IMR-90 (cell line): ENCODE measurements around the gene CLDN34. TPM values are rescaled to one million over a fixed set of nuclear protein-coding genes. Genes with fewer than 3 reads are reported as not detected.

ENCODE experiments used
- ATAC-seq: fragments of 200-7000 bp; cut with Tn5 transposase; 2 replicates; pipeline ENCODE4 v1.9.1; 2020; ENCODE audit warnings: low read depth, mild to moderate bottlenecking, moderate library complexity
- BruUV-seq: library from RNA; stranded (reverse); fragments of 400-500 nt; replicated peaks from 2 replicates; lab custom pipeline; 2021; lab: Mats Ljungman, UMichigan
- CTCF ChIA-PET: fragments of 300-600 bp; formaldehyde crosslinking; extraction: SDS; loops from one replicate; lab custom pipeline; 2021; ENCODE audit warnings: antibody characterized with exemption; lab: Yijun Ruan, JAX
- POLR2A ChIA-PET: fragments of 300-600 bp; sonication (Branson Sonifier 250); formaldehyde crosslinking; loops from one replicate; lab custom pipeline; 2022; ENCODE audit warnings: antibody characterized with exemption; ENCODE audit not compliant: unreplicated experiment; lab: Charles Lee
- DNase-seq: peaks from one replicate; pipeline ENCODE4 v3.0.0; 2013
- H2AFZ ChIP-seq: replicated peaks from 2 replicates; pipeline ENCODE3; 2013; ENCODE audit warnings: low read length, mild to moderate bottlenecking; ENCODE audit not compliant: poor library complexity
- H2AK5ac ChIP-seq: 2 replicates; pipeline ENCODE4 v1.6.1; 2013; ENCODE audit warnings: low read depth, low read length, inconsistent platforms
- H2AK9ac ChIP-seq: replicated peaks from 2 replicates; pipeline ENCODE3; 2013; ENCODE audit warnings: mild to moderate bottlenecking, low read depth, low read length, moderate library complexity; ENCODE audit not compliant: poor library complexity
- H2BK120ac ChIP-seq: 2 replicates; pipeline ENCODE4 v1.6.1; 2013; ENCODE audit warnings: low read depth, low read length, inconsistent platforms
- H2BK15ac ChIP-seq: 3 replicates; pipeline ENCODE4 v1.6.1; 2013; ENCODE audit warnings: low read depth, low read length, inconsistent platforms
- H2BK20ac ChIP-seq: 2 replicates; pipeline ENCODE4 v1.6.1; 2013; ENCODE audit warnings: low read depth, mild to moderate bottlenecking, inconsistent platforms, low read length, moderate library complexity
- H2BK5ac ChIP-seq: 2 replicates; pipeline ENCODE4 v1.6.1; 2013; ENCODE audit warnings: mild to moderate bottlenecking, low read depth, low read length, inconsistent platforms; ENCODE audit not compliant: poor library complexity, severe bottlenecking
- H3K14ac ChIP-seq: replicated peaks from 2 replicates; pipeline ENCODE4 v1.6.1; 2013; ENCODE audit warnings: low read depth, low read length, inconsistent platforms
- H3K18ac ChIP-seq: 2 replicates; pipeline ENCODE4 v1.6.1; 2013; ENCODE audit warnings: low read depth, low read length, control low read depth
- H3K23ac ChIP-seq: 2 replicates; pipeline ENCODE4 v1.6.1; 2013; ENCODE audit warnings: low read depth, low read length, inconsistent platforms
- H3K27ac ChIP-seq: 2 replicates; pipeline ENCODE4 v1.5.1; 2013; ENCODE audit warnings: mild to moderate bottlenecking, control low read depth, low read length; ENCODE audit not compliant: insufficient read depth
- H3K27me3 ChIP-seq: 2 replicates; pipeline ENCODE4 v1.6.1; 2013; ENCODE audit warnings: low read length; ENCODE audit not compliant: control insufficient read depth, insufficient read depth
- H3K36me3 ChIP-seq: 2 replicates; pipeline ENCODE4 v1.6.1; 2013; ENCODE audit warnings: low read length, mixed read lengths; ENCODE audit not compliant: control insufficient read depth, insufficient read depth
- H3K4ac ChIP-seq: 2 replicates; pipeline ENCODE4 v1.6.1; 2013; ENCODE audit warnings: low read depth, low read length, inconsistent platforms
- H3K4me1 ChIP-seq: 2 replicates; pipeline ENCODE4 v1.6.1; 2013; ENCODE audit warnings: low read length, mixed read lengths; ENCODE audit not compliant: control insufficient read depth, insufficient read depth
- H3K4me2 ChIP-seq: 2 replicates; pipeline ENCODE4 v1.6.1; 2013; ENCODE audit warnings: low read depth, mild to moderate bottlenecking, control low read depth, low read length, moderate library complexity
- H3K4me3 ChIP-seq: 2 replicates; pipeline ENCODE4 v1.5.1; 2013; ENCODE audit warnings: low read depth, mild to moderate bottlenecking, control low read depth, low read length, moderate library complexity; ENCODE audit not compliant: insufficient read depth
- H3K56ac ChIP-seq: 2 replicates; pipeline ENCODE4 v1.6.1; 2013; ENCODE audit warnings: low read length, inconsistent platforms; ENCODE audit not compliant: insufficient read depth; ENCODE audit errors: extremely low read depth
- H3K79me1 ChIP-seq, 2 experiments: 2 replicates each; pipeline ENCODE4 v1.6.1; 2013; ENCODE audit warnings: low read length in 2 of 2, inconsistent platforms in 1 of 2, low read depth in 1 of 2
- H3K9ac ChIP-seq: 2 replicates; pipeline ENCODE4 v1.6.1; 2013; ENCODE audit warnings: low read depth, low read length, control low read depth
- H3K9me1 ChIP-seq: 2 replicates; pipeline ENCODE4 v1.6.1; 2013; ENCODE audit warnings: low read length, inconsistent platforms; ENCODE audit not compliant: insufficient read depth
- H3K9me3 ChIP-seq: 2 replicates; pipeline ENCODE4 v1.6.1; 2013; ENCODE audit warnings: low read length; ENCODE audit not compliant: control insufficient read depth, insufficient read depth
- H4K20me1 ChIP-seq: 2 replicates; pipeline ENCODE4 v1.6.1; 2013; ENCODE audit warnings: low read length, inconsistent platforms; ENCODE audit not compliant: insufficient read depth
- H4K5ac ChIP-seq: 2 replicates; pipeline ENCODE4 v1.6.1; 2013; ENCODE audit warnings: mild to moderate bottlenecking, low read depth, low read length, control low read depth
- H4K8ac ChIP-seq, 2 experiments: 2 replicates each; pipeline ENCODE4 v1.6.1; 2013; ENCODE audit warnings: low read depth in 2 of 2, low read length in 2 of 2, control low read depth in 1 of 2, inconsistent platforms in 1 of 2
- H4K91ac ChIP-seq: 2 replicates; pipeline ENCODE4 v1.6.1; 2013; ENCODE audit warnings: low read depth, low read length, inconsistent platforms; ENCODE audit not compliant: insufficient read depth
- BHLHE40 ChIP-seq: fragments of 150-350 bp; IDR thresholded peaks from 2 replicates; pipeline ENCODE4 v1.6.1; 2016; ENCODE audit warnings: mild to moderate bottlenecking, low read depth, low read length
- CEBPB ChIP-seq: IDR thresholded peaks from 2 replicates; pipeline ENCODE4 v1.6.1; 2012; ENCODE audit warnings: low read depth, low read length, improper control_type of control experiment
- CTCF ChIP-seq: conservative IDR thresholded peaks from 2 replicates; pipeline ENCODE4 v1.5.1; 2012; ENCODE audit warnings: mild to moderate bottlenecking, low read depth, low read length, improper control_type of control experiment
- FOS ChIP-seq: fragments of 150-350 bp; IDR thresholded peaks from 2 replicates; pipeline ENCODE4 v1.6.1; 2016; ENCODE audit warnings: low read depth, low read length
- NFE2L2 ChIP-seq: fragments of 150-350 bp; IDR thresholded peaks from 2 replicates; pipeline ENCODE4 v1.6.1; 2016; ENCODE audit warnings: low read depth, mild to moderate bottlenecking, low read length
- POLR2A ChIP-seq: IDR thresholded peaks from 2 replicates; pipeline ENCODE4 v1.6.1; 2012; ENCODE audit warnings: mild to moderate bottlenecking, low read depth, low read length
- RFX5 ChIP-seq: IDR thresholded peaks from 2 replicates; pipeline ENCODE4 v1.8.0; 2012; ENCODE audit warnings: low read depth, mild to moderate bottlenecking, low read length, moderate library complexity
- USF2 ChIP-seq: fragments of 150-350 bp; IDR thresholded peaks from 2 replicates; pipeline ENCODE4 v1.6.1; 2017; ENCODE audit warnings: mild to moderate bottlenecking, antibody characterized with exemption, low read length, low read depth
- WGBS, 2 experiments: methylation state at CpG; one replicate each; pipeline versions ENCODE4 v1.1.5 to v1.1.7; 2013; ENCODE audit warnings: missing lambda C conversion rate in 2 of 2; ENCODE audit not compliant: insufficient read length in 1 of 2; ENCODE audit errors: extremely low coverage in 2 of 2; 5-methylcytosine and 5-hydroxymethylcytosine counted together
- dilution Hi-C: fragments of 300-500 bp; cut with HindIII; formaldehyde crosslinking; loops from one replicate; pipeline ENCODE4 v1.14.3; 2018; ENCODE audit warnings: low sequenced_read_pairs; ENCODE audit not compliant: unreplicated experiment
- in situ Hi-C: fragments of 300-500 bp; cut with MboI; formaldehyde crosslinking; loops from 3 replicates; pipeline ENCODE4 v1.14.3; 2019; ENCODE audit warnings: low sequenced_read_pairs, inconsistent platforms, mixed read lengths
- intact Hi-C: fragments of 100-400 bp; cut with micrococcal nuclease; formaldehyde crosslinking; loops from 2 replicates; pipeline ENCODE4 v1.10.0; 2022
- polyA plus RNA-seq, 3 experiments: library from polyadenylated mRNA; depleted of rRNA; stranded (reverse); fragments of >200 nt; gene quantifications; 2 replicates each; pipeline ENCODE4 v1.2.3, GENCODE V29; 2012; ENCODE audit warnings: low replicate concordance in 1 of 3
- total RNA-seq: library from RNA; depleted of rRNA; stranded (reverse); fragments of >200 nt; gene quantifications from 2 replicates; pipeline ENCODE4 v1.2.3, GENCODE V29; 2012
- TF ChIP-seq, protein P1 (sequence below): fragments of 150-350 bp; IDR thresholded peaks from 2 replicates; pipeline ENCODE4 v1.6.1; 2016; ENCODE audit warnings: low read depth, mild to moderate bottlenecking, low read length, moderate library complexity, borderline replicate concordance

CLDN34 gene
- total and polyA plus RNA-seq, 2 of the 4 experiments (the other 2 are of a cell fraction): 0.14 TPM; not detected in 1

DNA sequence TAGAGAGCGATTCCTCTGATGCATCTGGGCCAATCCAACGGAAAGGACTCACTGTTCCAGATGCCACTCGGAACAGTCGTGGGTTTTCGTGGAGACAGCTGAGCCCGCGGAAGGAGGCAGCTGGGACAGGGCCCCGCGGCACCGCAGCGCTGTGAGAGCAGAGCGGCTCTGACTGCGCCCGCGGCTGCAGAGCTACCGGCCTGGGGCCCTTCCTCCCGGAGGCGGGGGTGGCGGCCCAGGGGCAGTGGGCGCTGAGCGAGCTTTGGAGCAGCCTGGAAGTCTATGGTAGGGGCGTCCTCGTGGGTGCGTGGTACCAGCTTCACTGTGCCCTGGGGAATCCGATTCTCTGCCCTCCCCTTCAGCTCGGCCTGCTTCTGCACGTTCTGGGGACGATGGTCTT lies 24.9 kb downstream of the CLDN34 start:
- Histone ChIP-seq H4K8ac (no peak overlapping the region), H4K91ac (no peak overlapping the region), H3K56ac (no peak overlapping the region), H3K9ac (no peak overlapping the region), H3K27me3 (no peaks in the 10 kb centered on the region), H3K9me1 (no peaks in the 10 kb centered on the region), H2BK20ac (no peak overlapping the region), H2AFZ (peak overlapping the region; percentile 32), H4K20me1 (no peaks in the 10 kb centered on the region), H2BK15ac (no peak overlapping the region), H2BK5ac (no peak overlapping the region), H3K36me3 (no peaks in the 10 kb centered on the region), H4K5ac (no peak overlapping the region), H3K14ac (no peak overlapping the region), H3K27ac (no peak overlapping the region), H2AK5ac (no peak overlapping the region), H3K4me3 (no peak overlapping the region), H3K79me1 (no peaks in the 10 kb centered on the region), H3K4me1 (no peaks in the 10 kb centered on the region), H3K9me3 (no peaks in the 10 kb centered on the region), H3K18ac (no peak overlapping the region), H3K4me2 (no peak overlapping the region), H3K23ac (no peak overlapping the region), H2AK9ac (no peak overlapping the region), H3K4ac (no peak overlapping the region), H2BK120ac (no peak overlapping the region)
- TF ChIP-seq, protein P1, sequence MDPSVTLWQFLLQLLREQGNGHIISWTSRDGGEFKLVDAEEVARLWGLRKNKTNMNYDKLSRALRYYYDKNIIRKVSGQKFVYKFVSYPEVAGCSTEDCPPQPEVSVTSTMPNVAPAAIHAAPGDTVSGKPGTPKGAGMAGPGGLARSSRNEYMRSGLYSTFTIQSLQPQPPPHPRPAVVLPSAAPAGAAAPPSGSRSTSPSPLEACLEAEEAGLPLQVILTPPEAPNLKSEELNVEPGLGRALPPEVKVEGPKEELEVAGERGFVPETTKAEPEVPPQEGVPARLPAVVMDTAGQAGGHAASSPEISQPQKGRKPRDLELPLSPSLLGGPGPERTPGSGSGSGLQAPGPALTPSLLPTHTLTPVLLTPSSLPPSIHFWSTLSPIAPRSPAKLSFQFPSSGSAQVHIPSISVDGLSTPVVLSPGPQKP: no peak
- no peak for TF ChIP-seq CEBPB
- no peak for TF ChIP-seq NFE2L2
- no peak for TF ChIP-seq RFX5
- TF ChIP-seq BHLHE40: no peak
- no peak for TF ChIP-seq POLR2A
- TF ChIP-seq FOS: no peak
- TF ChIP-seq CTCF: no peak
- no peak for TF ChIP-seq USF2
- WGBS, 2 experiments: 85% methylated on average over 11 of the region's 28 CpGs; no CpG with 5 or more reads in 1 of the 2 experiments
- intact Hi-C loops (no loop called here), dilution Hi-C loops (no loop called here), in situ Hi-C loops (loop anchor here (10.0 kb wide), 1 partner anchor 107 kb away; no protein-coding TSS in a partner anchor)
- ChIA-PET POLR2A (no interaction called here), CTCF (no interaction called here)
- ATAC-seq (no peak), DNase-seq (no peak)
- BruUV-seq: no TSS peak
